HEK293T (cell line): ENCODE results near the gene FAM118A.
"Not testable (repeated sequence)": the region's sequence is repeated elsewhere in the genome, so short reads cannot be mapped to it uniquely, and the experiment has no call there.

Experiments
- BHLHE40 ChIP-seq: fragments of 450-650 bp; IDR thresholded peaks from 2 replicates; pipeline ENCODE4 v1.6.1; 2016; ENCODE audit warnings: mild to moderate bottlenecking, moderate library complexity, borderline replicate concordance
- CTBP1 ChIP-seq: fragments of 450-650 bp; IDR thresholded peaks from 2 replicates; pipeline ENCODE4 v1.6.1; 2016; ENCODE audit warnings: borderline replicate concordance
- ELF4 ChIP-seq: fragments of 450-650 bp; IDR thresholded peaks from 2 replicates; pipeline ENCODE4 v1.6.1; 2017; ENCODE audit warnings: antibody characterized with exemption
- FOXM1 ChIP-seq: fragments of 450-650 bp; IDR thresholded peaks from 2 replicates; pipeline ENCODE4 v1.6.1; 2017; ENCODE audit warnings: mild to moderate bottlenecking, borderline replicate concordance
- HDGF ChIP-seq: fragments of 450-650 bp; IDR thresholded peaks from 2 replicates; pipeline ENCODE4 v1.6.1; 2017; ENCODE audit warnings: antibody characterized with exemption, borderline replicate concordance
- PKNOX1 ChIP-seq: fragments of 450-650 bp; IDR thresholded peaks from 2 replicates; pipeline ENCODE4 v1.6.1; 2016
- SP1 ChIP-seq: fragments of 450-650 bp; IDR thresholded peaks from 2 replicates; pipeline ENCODE4 v1.6.1; 2017
- SUZ12 ChIP-seq: fragments of 450-650 bp; IDR thresholded peaks from 2 replicates; pipeline ENCODE4 v1.6.1; 2016; ENCODE audit warnings: mild to moderate bottlenecking
- TARDBP ChIP-seq: fragments of 450-650 bp; IDR thresholded peaks from 2 replicates; pipeline ENCODE4 v1.6.1; 2016
- ZNF384 ChIP-seq: fragments of 450-650 bp; IDR thresholded peaks from 2 replicates; pipeline ENCODE4 v1.6.1; 2016

DNA sequence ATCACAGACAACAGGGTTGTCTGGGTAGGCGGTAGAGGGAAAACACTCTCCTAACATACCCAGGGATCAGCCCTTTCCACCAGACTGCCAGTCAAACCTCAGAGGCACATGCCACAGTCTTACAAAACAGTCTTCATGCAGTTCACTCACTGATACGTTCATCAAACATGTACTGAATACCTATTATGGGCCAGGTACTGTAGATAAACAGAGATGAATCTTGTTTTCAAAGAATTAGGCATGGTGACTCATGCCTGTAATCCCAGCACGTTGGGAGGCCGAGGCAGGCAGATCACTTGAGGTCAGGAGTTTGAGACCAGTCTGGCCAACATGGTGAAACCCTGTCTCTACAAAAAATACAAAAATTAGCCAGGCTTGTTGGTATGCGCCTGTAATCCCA is 43.0 kb downstream of the FAM118A start:
- not testable (repeated sequence) for TF ChIP-seq SUZ12, PKNOX1, FOXM1, ELF4, TARDBP, HDGF, BHLHE40, CTBP1, ZNF384, SP1
